Esophagus mucosa (tissue), 1 donor: ENCODE data around the gene ODC1. TPM values are rescaled to one million over a fixed set of nuclear protein-coding genes. Genes with fewer than 3 reads are reported as not detected.
"Not testable (repeated sequence)": the region's sequence is repeated elsewhere in the genome, so short reads cannot be mapped to it uniquely, and the experiment has no call there.

Experiments
- ATAC-seq: fragments of 200-7000 bp; cut with Tn5 transposase; one replicate; pipeline ENCODE4 v1.9.1; 2020
- total RNA-seq: library from RNA; stranded (reverse); gene quantifications from one replicate; pipeline ENCODE4 v1.2.4, GENCODE V29; 2023
- donor health status: DM: yes; HTN: yes; CAD: no.

The ODC1 gene
- total RNA-seq, 1 donor from 2014 or later = 21.6 TPM

- ATAC-seq = no peak
Observed at GRCh38 chr2:10477443-10478297, 29.5 kb upstream of the ODC1 start.

GRCh38 chr2:10476723-10477442, 28.8 kb upstream of the ODC1 start:
- no peak for ATAC-seq

GRCh38 chr2:10475811-10476660, 27.9 kb upstream of the ODC1 start:
- ATAC-seq = no peak

- peak; percentile 17 for ATAC-seq
Observed at GRCh38 chr2:10475221-10475722, 27.1 kb upstream of the ODC1 start.

- no peak for ATAC-seq
Observed at GRCh38 chr2:10473121-10473756, 25.1 kb upstream of the ODC1 start.

GRCh38 chr2:10471955-10472354, 23.8 kb upstream of the ODC1 start:
- no peak for ATAC-seq

- no peak for ATAC-seq
Observed at GRCh38 chr2:10471046-10471571, 23.0 kb upstream of the ODC1 start.

GRCh38 chr2:10469955-10470608, 22.0 kb upstream of the ODC1 start:
- ATAC-seq = no peak

- peak; percentile 11 for ATAC-seq
Observed at GRCh38 chr2:10469301-10469700, 21.2 kb upstream of the ODC1 start.

- no peak for ATAC-seq
Observed at GRCh38 chr2:10467401-10467800, 19.3 kb upstream of the ODC1 start.

GRCh38 chr2:10466801-10467200, 18.7 kb upstream of the ODC1 start:
- ATAC-seq = no peak

GRCh38 chr2:10465910-10466309, 17.8 kb upstream of the ODC1 start:
- ATAC-seq = no peak

- ATAC-seq = no peak
Observed at GRCh38 chr2:10462178-10463083, 14.3 kb upstream of the ODC1 start.

- no peak for ATAC-seq
Observed at GRCh38 chr2:10460366-10460796, 12.3 kb upstream of the ODC1 start.

- ATAC-seq = no peak
Observed at GRCh38 chr2:10457846-10458598, 9.9 kb upstream of the ODC1 start.

GRCh38 chr2:10457195-10457594, 9.1 kb upstream of the ODC1 start:
- ATAC-seq = not testable (repeated sequence)

- ATAC-seq = peak; percentile 4
Observed at GRCh38 chr2:10454505-10454904, 6.4 kb upstream of the ODC1 start.

- peak; percentile 73 for ATAC-seq
Observed at GRCh38 chr2:10453905-10454298, 5.8 kb upstream of the ODC1 start.
